HG02588 (cell line): Measurements from ENCODE around the gene LRRC37A.
"Not testable (repeated sequence)": the region's sequence is repeated elsewhere in the genome, so short reads cannot be mapped to it uniquely, and the experiment has no call there.

ENCODE experiments used
- ATAC-seq: cut with Tn5 transposase; IDR thresholded peaks from one replicate; pipeline ENCODE4 v1.9.1; 2021; ENCODE audit warnings: mild to moderate bottlenecking, moderate library complexity; ENCODE audit not compliant: unreplicated experiment

Gene LRRC37A

DNA sequence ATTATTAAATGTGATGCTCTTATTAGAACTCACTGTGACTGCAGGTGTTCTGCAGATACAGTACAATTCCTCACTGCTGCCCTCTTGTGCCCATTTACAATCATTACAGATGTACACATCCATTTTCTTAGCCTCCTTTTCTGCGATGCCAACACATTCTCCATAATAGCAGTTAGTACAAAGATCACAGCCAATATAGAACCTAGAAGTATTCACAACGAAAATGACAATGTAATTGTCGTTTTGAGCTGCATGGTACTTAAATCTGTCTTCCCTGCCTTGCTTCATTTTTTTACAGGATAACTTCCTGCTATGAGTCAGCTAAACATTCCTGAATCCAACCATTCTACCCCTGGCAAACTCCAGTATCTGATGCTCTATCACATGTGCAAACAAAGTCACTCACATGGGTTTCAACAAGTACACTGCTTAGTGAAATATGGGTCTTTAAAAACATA is 8.1 kb upstream of the LRRC37A start:
- not testable (repeated sequence) for ATAC-seq

DNA sequence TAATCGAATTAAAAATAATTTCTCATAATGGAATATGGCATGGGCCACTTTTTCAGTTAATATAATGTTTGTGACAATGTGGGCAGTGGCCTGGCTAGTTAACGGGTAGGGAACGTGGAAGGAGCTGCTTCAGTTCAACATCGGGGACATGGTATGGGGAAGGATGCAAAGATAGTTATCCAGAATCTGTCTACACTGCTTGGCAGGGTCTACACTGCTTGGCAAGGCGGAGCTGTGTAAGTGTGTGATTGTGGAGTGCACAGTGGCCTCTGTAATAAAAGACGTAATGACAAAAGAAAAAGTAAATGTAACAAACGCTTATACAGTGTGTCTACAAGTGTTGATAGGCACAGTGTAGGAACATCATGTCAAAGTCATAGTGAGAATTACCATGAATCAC is 7.3 kb upstream of the LRRC37A start:
- not testable (repeated sequence) for ATAC-seq

DNA sequence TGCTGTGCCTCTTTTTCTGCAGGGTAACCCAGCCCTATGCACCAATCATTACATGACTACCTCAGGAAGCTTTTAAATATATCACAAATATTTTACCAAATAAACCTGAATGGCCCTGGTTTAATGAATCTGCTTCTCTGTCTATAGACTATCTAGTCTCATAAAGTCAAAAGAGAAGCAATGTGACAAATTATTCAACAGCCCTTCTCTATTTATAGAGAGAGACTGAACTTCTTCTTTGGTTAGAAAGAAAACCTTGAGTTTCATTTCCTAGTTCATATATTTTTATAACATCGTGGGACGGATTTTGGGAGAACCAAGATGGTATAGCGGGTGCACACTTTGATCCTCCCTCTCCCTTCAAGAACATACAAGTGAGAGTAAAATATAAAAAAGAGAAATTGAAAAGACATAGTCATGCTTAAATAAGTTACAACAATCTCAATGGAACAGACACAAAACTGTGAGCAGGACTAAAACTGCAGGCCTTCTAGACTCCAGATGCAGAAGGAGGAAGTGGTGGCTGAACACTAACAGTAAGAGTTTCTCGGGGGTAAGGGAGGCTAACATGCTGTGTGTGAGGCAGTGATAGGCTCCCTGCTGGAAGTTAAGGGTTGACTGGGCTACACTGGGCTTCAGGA is 3.9 kb upstream of the LRRC37A start:
- ATAC-seq = peak; percentile 95

DNA sequence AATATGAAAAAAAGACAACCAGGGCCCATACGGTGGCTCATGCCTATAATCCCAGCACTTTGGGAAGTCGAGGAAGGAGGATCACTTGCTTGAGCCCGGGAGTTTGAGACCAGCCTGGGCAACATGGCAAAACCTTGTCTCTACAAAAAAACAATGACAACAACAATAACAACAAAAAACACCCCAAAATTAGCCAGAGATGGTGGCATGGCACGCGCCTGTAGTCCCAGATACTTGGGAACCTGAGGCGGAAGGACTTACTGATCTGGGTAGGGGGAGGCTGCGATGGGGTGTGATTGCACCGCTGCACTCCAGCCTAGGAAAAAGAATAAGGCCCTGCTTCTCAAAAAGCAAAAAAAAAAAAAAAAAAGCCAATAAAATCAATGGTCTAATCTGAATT is 3.3 kb upstream of the LRRC37A start:
- not testable (repeated sequence) for ATAC-seq

DNA sequence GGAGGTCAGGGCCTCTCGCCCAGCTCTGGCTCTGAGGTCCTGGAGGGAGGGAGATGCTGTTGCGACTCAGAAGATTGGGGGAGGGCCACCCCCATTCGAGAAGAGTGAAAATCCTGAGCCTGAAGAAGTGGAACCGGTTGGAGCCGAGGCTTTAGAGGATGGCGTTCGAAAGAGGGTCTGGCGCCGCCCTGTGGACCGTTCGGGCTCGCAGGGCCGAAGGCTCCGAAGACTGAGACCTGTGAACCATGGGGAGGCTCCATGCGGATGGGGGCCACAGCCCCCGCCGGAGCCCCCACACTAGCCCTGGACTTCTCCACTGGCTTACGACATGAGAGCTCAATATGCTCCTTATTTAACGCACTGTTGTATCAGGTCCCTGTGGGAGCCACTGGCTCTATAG is 46.3 kb downstream of the LRRC37A start:
- ATAC-seq = not testable (repeated sequence)

DNA sequence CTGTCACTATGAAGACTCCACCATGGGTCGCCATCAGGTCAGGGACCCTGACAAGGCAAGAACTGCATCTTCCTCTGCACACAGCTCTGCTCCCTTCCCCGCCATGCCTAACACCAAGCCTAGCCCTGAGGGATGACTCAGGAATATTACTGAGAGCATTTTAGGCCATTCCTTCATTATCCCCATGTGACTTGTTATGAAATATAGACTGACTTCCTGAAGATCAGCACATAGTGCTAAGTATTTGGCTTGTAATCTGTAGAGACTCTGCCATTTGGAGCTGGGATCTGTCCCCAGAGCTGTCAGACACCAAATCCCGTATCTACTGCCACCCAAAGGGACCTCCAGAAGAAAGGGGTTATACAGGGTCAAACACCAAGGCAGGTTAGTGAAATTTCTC is 47.2 kb downstream of the LRRC37A start:
- not testable (repeated sequence) for ATAC-seq

DNA sequence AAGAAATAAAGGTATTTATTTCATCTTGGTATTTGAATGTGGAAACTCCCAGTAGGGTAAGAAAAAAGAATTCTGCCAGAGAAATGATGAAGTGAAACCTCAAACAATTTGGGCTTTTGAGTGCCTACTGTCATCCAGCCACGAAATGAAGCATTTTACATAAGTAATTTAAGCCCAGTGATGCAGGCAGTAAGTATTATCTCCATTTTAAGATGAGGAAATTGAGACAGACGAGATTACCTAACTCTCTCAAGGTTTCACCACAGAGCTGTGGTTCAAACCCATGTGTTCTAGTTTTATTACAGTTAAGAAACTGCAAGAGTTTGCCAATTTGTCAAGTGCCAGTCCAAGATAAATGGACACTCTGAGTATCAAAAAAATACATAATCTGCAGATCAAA is 53.4 kb downstream of the LRRC37A start:
- ATAC-seq = not testable (repeated sequence)

DNA sequence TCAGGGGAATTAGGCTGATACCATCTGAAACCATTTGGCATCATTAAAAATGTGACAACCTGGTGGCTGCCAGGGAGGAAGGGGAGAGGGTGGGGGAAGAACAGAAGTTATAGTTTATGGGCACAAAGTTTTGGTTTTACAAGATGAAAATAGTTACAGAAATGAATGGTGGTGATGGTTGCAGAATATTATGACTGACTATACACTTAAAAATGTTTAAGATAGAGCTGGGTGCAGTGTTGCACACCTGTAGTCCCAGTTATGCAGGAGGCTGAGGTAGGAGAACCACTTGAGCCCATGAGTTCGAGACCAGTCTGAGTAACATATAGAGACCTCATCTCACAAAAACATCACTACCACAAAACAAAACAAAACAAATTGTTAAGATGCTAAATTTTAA is 54.1 kb downstream of the LRRC37A start:
- ATAC-seq = not testable (repeated sequence)

DNA sequence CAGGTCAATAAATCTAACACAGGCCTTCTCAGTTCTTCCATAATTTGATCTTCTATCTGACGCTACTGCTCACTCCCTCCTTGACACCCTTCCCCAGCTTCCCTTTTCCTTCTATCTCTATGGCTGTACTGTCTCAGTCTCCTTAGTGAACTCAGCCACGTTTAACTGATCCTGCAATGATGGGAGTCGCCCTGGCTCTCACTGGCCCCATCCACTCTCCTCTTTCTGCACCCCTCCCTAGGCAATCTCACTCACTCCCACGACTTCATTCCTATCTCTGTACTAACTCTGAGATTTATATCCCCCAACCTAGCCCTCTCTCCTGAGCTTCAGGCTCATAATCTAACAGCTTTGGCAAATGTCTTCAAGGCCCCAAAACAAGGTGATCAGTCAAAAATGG is 58.9 kb downstream of the LRRC37A start:
- not testable (repeated sequence) for ATAC-seq

DNA sequence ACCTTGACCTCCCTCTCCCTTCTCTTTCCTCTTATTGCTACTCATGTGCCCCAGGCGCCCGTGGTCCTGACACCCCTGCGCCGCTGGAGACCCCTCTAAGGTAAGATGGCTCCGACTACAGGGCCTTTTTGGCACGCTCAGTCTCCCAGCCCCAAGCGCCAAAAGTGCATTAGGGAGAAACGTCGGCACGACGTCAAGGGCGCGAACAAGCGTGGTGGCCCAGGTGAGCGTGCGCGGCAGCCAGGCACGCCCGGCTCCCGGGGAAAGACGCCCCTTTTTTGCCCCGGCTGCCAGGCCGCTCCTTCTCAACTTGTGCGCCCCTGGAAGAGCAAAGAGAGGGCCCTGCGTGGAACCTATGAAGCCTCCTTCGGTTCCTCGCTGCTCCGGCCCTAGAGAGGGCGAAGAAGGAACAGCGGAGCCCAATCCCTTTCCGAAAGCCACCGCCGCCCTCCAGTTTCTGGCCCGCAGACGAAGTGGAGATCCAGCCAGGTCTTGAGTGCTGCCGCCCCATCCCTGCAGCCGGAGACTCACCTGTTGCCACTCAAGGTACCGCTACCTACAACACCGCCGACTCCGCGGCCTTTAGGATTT is 66.3 kb downstream of the LRRC37A start:
- peak; percentile 42 for ATAC-seq

DNA sequence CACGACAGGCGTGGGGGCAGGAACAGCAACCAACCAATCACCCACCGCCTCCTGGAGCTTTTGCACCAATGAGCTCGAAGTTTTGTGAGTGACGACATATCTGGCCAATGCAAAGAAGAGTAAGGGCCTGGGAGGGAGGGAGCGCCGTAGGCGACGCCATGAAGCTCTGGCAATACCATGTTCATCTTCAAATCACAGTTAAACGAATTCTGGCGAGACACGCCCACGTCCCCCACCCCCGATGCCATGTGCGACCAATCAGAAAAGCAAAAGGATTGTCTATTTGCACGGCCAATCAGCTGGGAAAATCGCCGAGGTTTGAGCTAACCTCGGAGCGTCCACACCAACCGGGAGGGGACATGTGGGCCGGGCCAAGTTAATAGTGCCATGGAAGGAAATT is 66.8 kb downstream of the LRRC37A start, which contains the start of gene ARL17B:
Gene ARL17B (minus strand): TSS at position 12 of the 400 bp plus-strand sequence. CDS start 3,369 bp downstream, outside the sequence.
- peak; percentile 74 for ATAC-seq

DNA sequence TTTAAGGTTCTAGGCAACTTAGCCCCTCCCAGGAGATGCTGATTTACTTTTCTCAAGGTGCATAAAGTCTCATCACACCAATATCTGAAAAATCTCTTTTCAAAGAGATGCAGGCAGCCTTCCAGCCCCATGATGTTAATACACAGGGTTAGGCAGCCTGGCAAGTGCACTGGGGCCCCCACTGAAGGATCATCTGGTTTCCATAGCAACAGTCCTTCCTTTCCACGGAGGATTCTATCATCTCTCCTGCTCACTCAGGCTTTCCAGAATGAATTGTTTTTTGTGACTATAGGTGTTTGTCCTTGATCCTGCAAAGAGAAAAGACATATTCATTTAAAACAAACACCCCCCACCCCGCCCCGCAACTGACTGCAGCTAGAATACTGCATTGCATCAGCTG is 72.6 kb downstream of the LRRC37A start:
- not testable (repeated sequence) for ATAC-seq

DNA sequence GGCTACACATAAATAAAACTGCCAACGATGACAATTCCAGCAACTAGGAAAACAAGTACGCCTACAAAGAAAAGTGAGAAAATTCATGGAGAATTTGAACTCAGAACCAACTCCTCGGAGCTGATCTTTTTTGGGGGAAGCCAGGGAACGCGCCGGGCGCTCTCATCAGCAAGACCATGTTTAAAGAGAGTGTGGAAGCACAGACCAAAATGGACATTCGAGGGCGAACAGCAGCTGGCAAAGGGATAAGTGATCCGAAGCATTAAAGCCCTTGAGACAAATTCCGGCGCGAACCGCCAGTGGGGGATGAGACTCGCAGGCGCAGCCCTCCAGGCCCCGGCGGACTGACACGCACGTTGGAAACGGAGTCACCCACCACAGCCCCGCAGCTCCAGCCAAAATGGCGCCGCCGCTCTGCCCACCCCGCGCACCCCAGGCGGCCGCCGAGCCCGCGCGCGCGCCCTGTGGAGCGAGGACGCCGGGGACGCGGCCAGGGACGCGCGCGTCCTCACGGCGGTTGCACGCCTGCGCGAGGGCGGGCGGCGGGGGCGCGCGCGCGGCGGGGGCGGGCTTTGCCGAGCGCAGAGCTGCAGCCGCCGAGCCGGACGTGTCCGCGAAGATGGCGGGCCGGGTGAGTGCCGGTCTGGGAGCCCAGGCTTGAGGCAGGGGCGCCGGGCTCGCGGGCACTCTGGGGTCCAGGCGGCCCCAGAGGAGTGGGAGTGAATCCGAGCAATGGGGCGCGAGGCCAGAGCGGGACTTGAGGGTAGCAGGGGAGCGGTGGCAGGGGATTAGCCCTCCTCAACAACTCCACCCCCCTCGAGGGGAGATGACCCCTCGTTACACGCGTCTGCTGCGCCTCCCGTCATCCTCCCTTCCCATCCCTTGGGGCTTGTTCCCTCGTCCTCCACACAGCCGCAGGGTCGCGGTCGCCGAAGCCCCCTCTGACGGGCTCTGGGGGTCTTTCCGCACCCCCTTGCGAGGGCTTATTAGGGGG is 77.6 kb downstream of the LRRC37A start:
- ATAC-seq = peak; percentile 72

DNA sequence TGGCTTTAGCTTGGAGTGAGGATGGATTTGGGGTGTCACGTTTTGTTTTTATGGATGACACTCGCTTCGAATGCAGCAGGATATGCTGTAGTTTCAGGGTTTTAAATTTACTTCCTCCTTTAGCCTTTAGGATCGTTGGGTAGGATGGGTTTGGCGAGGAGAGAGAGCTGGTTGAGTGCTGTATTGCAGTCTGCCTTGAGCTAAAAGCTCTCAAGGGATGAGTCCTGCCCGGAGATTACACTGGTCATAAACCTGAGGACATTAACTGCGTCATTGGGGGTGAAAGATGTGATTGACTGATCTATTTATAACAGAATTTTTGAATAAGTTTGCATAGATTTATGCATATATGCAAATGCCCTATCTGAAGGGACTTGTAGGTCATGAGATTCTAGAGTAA is 78.5 kb downstream of the LRRC37A start:
- ATAC-seq = not testable (repeated sequence)

DNA sequence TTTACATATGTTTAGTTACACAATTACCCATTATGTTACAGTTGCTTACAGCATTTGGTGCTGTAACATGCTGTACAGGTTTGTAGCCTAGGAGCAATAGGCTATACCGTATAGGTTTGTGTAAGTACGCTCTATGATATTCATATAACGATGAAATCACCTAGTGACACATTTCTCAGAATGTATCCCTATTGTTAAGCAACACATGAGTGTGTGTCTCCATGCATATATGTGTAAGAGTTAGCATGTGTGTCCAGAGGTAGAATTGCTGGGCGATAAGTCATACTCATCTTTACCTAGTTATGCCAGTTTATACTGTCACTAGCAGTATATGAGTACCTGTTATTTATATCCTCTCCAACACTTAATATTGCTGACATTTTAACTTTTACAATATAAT is 88.2 kb downstream of the LRRC37A start:
- not testable (repeated sequence) for ATAC-seq

DNA sequence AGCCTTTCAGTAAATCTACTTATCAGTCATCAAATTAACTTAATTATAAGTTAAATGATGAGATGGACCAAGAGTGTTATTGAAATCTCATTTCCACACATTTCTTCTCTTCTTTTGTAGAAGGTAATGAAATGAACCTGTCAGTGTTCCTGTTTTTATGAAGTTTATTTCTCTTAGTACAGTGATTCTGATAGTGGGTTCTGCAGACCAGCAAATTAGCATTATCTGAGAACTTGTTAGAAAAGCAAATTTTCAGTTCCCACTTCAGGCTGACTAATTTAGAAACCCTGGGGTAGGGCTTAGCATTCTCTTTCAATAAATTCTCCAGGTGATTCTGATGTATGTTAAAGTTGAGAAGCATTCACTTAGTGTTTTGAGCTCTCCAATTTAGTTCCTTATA is 90.6 kb downstream of the LRRC37A start:
- not testable (repeated sequence) for ATAC-seq
